ENCODE measurements around the gene SMAD3. TPM values are rescaled to one million over a fixed set of nuclear protein-coding genes. Genes with fewer than 3 reads are reported as not detected.

The SMAD3 gene
- total RNA-seq, 2 donors from 2014 or later = 47.4 to 68.9 TPM

DNA sequence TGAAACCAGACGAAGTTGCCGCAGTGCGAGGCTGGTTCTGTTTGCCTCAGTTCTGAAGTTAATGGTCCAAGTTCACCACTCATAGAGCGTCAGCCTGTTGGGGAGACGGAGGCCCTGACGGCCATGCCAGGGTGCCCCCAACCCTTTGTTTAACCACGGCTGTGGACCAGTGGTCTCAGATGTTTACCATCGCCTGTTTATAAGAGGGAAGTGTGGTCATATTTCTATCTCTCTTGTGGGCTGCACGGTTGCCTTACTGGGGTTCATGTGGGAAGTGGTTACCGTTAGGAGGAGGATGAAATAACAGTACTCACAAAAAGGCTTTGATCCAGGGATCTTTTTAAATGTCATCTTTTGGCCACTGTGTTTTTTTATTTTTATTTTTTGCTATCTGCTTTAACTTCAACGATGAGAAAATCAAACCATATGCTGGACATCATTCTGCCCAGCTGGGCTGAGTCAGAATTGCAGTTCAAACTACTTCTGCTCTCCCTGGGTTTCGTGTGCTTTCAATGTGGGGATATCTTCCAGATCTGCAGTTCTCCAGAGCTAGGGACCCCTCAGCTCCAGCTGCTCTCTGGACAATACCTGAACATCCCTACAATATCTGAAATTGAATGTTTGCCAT is 17.8 kb downstream of the SMAD3 start:
- Mint-ChIP-seq H3K4me3 (peak overlapping the region; percentile 76 to 83), H3K27ac (peak overlapping the region; percentile 91), H3K27me3 (ENCODE audit: low read depth) (no peaks in the 10 kb centered on the region), H3K4me1 (ENCODE audit: low read depth) (peaks cover 99% of the 10 kb centered on the region), H3K36me3 (ENCODE audit: insufficient read depth in 2 of 2) (peaks cover 6 to 11% of the 10 kb centered on the region in 2 donors), H3K9me3 (peaks cover 0 to 2% of the 10 kb centered on the region in 2 donors)
- no peak for ATAC-seq (replicated peaks in 1 of 2)
- DNase-seq = no peak

DNA sequence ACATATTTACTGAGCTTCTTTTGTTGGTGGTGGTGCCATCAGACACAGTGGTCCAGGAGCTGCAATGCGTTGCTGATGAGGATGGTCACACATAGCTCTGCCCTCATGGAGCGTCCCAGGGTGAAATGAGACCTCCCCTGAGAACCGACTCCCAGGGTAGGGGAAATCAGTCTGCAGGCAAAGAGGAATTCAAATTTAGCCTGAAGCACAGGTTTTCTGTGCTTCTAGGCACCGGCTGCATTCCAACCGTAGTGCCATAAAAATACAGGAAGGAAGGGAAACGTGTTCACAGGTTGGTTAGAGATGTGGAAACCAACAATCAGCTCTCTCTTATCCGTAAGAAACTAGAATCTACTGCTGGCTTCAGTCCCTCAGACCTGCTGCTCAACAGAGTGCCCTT is 19.2 kb downstream of the SMAD3 start:
- DNase-seq (no peak), ATAC-seq (replicated peaks in 1 of 2) (no peak)
- Mint-ChIP-seq H3K4me3 (peak overlapping the region; percentile 59 to 76), H3K27me3 (ENCODE audit: low read depth) (no peaks in the 10 kb centered on the region), H3K9me3 (peaks cover 0 to 2% of the 10 kb centered on the region in 2 donors), H3K4me1 (ENCODE audit: low read depth) (peaks cover 100% of the 10 kb centered on the region), H3K36me3 (ENCODE audit: insufficient read depth in 2 of 2) (peaks cover 6 to 11% of the 10 kb centered on the region in 2 donors), H3K27ac (peak overlapping the region; percentile 66)

DNA sequence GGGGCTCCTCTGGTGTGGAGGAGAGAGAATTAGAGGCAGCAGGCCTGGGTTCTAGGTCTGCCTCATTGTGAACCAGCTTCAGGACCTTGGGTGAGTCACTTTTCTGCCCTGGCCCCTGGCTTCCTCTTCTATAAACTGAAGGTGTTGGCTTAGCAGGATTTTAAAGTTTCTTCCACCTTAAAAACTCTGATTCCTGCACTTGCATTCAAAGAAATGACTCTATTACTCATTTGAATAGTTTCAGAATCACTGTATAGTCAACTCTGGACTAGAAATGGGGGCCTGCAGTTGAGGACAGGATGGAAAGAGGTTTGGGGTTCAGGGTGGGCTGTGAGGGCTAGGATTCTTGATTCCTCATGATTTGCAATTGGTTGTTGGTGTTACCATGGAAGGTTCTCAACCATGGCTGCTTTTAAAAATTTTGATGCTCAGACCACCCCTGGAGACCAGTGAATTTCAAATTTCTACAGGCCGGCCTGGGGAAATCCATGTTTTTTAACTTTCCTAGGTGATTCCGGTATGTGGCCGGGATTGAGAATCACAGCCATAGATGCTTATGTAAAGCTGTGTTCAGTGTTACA is 19.9 kb downstream of the SMAD3 start:
- Mint-ChIP-seq H3K27ac (peak overlapping the region; percentile 66), H3K36me3 (ENCODE audit: insufficient read depth in 2 of 2) (peaks cover 6 to 11% of the 10 kb centered on the region in 2 donors), H3K27me3 (ENCODE audit: low read depth) (no peaks in the 10 kb centered on the region), H3K4me1 (ENCODE audit: low read depth) (peaks cover 100% of the 10 kb centered on the region), H3K9me3 (peaks cover 0 to 2% of the 10 kb centered on the region in 2 donors), H3K4me3 (peak overlapping the region; percentile 59 to 76)
- ATAC-seq (replicated peaks in 1 of 2) (peak; percentile 66 to 68), DNase-seq (peak; percentile 72 to 81)

DNA sequence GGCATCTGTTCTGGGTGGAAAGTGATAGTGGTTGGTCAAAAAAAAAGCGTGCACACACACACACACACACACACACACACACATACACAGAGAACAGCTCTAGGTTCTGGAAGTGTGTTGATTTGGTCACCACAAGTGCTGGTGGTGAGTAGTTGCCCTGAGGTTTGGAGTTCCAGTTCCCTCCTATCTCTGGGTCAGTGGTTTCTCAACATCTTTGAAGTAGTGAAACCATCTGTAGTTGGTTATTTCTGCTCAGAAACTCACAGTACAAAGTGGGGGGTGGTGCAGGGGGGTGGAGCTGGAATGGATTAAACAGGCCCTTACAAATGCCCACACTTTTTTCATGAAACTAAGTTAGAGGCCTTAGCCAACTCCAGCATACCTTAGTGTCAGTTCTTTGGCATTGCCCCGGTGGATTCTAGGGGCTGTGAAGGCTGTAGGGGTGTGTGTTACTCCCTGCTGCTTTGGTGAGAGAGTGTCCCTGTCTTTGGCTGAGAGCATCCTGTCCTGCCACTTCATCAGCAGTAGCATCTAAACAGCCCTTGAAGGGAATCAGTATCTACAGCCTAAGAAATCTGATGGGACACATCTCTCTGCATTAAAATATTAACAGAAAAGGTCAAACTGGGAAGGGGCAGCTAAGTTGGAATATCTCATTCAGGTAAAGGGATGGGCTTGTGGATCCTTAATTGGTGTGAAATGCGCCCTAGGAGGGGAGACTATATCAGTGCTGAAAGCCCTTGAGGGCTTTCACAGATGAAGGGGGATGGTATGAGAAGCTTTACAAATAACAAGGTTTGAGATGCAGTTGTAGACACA is 20.6 kb downstream of the SMAD3 start:
- Mint-ChIP-seq H3K4me3 (peak overlapping the region; percentile 59 to 76), H3K27ac (peak overlapping the region; percentile 66), H3K9me3 (peaks cover 0 to 2% of the 10 kb centered on the region in 2 donors), H3K36me3 (ENCODE audit: insufficient read depth in 2 of 2) (peaks cover 6 to 11% of the 10 kb centered on the region in 2 donors), H3K27me3 (ENCODE audit: low read depth) (no peaks in the 10 kb centered on the region), H3K4me1 (ENCODE audit: low read depth) (peaks cover 100% of the 10 kb centered on the region)
- DNase-seq (peak; percentile 62 to 71), ATAC-seq (replicated peaks in 1 of 2) (peak; percentile 52 to 58)

DNA sequence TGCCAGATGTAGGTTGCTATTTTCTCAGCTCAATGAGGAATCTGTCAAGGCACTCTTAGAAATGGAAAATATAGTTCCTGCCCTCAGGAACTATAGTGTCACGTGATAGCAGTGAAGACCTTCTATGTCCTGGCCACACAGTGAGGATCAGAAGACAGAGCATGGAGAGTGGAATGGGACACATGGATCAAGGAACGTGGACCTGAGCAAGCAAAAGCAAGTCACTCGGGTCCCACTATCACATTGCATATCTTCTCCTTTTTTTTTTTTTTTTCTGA is 21.2 kb downstream of the SMAD3 start:
- peaks cover 0 to 2% of the 10 kb centered on the region in 2 donors for H3K9me3 Mint-ChIP-seq
- peak overlapping the region; percentile 59 to 76 for H3K4me3 Mint-ChIP-seq
- DNase-seq (no peak), ATAC-seq (replicated peaks in 1 of 2) (no peak)
- H3K4me1 Mint-ChIP-seq (ENCODE audit: low read depth) = peaks cover 100% of the 10 kb centered on the region
- no peak overlapping the region for H3K27ac Mint-ChIP-seq
- peaks cover 6 to 11% of the 10 kb centered on the region in 2 donors for H3K36me3 Mint-ChIP-seq (ENCODE audit: insufficient read depth in 2 of 2)
- H3K27me3 Mint-ChIP-seq (ENCODE audit: low read depth) = no peaks in the 10 kb centered on the region

DNA sequence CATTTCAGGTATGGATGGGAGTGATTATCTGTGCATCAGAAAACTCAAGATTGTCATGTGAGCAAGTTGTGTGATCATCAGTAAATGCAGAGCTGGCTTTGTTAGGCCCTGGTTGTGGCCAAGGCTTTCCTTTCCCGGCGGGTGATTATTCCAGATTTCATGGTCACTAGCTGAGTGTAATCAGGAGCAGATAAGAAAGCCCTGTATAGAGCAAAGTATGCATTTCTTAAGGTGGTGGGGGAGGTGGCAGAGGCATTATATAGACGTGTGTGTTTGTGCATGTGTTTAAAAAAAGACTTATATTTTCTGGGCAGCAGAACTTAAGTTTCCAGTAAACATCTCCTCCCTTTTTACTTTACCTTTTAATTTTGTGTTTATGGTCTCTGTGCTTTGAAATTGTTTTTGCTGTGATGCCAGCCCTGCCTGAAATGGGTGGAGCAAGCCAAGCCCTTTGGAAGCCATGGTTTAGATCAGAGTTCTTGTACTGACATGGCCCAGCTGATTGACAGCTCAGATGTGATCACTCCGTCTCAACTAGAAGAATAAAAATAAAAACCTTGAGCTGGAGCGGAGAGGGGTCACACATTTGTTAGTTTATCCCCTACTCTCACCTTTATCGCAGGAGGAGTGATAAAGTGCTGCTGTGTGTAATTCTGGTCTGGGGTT is 22.2 kb downstream of the SMAD3 start:
- no peaks in the 10 kb centered on the region for H3K9me3 Mint-ChIP-seq
- DNase-seq (no peak), ATAC-seq (replicated peaks in 1 of 2) (no peak)
- H3K27ac Mint-ChIP-seq = no peak overlapping the region
- peaks cover 100% of the 10 kb centered on the region for H3K4me1 Mint-ChIP-seq (ENCODE audit: low read depth)
- no peaks in the 10 kb centered on the region for H3K27me3 Mint-ChIP-seq (ENCODE audit: low read depth)
- H3K4me3 Mint-ChIP-seq = peak overlapping the region; percentile 37 to 76
- H3K36me3 Mint-ChIP-seq (ENCODE audit: insufficient read depth in 2 of 2) = peaks cover 2 to 8% of the 10 kb centered on the region in 2 donors

DNA sequence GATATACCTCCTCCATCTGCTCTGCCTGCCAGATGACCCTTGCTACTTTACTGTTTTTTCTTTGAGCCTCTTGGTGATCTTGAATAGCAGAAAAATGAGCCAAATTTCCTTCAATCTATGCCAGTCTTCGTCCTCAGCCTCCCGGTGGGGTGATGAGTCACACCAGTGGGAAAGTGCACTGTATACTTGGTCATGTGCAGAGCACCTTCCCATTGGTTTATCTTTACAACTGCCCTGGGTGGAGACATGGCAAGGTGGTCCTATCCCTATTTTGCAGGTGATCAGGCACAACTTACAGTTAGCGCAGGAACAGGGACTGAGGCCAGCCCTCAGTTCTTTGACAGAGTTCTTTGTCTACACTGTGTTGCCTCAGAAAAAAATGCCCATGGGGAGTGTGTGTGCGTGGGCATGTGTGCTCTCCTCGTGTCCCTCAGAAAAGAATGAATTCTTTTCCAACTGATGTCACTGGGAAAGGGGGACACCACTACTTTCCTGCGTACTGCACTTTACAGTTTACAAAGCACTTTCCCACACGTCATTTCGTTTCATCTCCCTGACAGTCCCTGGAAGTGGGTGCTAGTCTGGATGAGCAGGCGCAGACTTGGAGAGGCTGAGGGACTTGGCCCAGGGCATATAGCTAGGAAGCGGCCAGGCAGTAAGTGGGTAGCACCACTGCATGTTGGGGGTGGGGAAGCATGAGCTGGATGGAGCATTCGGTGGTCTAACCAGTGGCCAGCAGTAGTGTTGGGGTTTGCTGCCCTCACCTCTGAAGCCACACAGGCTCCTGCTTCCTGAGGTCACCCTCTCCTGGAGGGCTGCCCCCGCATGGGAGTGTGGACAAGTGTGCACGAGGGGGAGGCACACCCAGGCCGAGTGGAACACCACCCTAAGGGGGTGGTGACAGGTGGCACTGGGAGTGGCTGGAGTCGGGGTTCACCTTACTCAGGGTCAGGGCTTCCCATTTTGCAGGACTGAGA is 24.1 kb downstream of the SMAD3 start:
- Mint-ChIP-seq H3K4me1 (ENCODE audit: low read depth) (peaks cover 99% of the 10 kb centered on the region), H3K36me3 (ENCODE audit: insufficient read depth in 2 of 2) (peaks cover 2 to 7% of the 10 kb centered on the region in 2 donors), H3K27ac (no peak overlapping the region), H3K4me3 (peak overlapping the region in 1 of 2 donors; percentile 19), H3K9me3 (no peaks in the 10 kb centered on the region), H3K27me3 (ENCODE audit: low read depth) (no peaks in the 10 kb centered on the region)
- ATAC-seq (replicated peaks in 1 of 2) = no peak
- DNase-seq = no peak

DNA sequence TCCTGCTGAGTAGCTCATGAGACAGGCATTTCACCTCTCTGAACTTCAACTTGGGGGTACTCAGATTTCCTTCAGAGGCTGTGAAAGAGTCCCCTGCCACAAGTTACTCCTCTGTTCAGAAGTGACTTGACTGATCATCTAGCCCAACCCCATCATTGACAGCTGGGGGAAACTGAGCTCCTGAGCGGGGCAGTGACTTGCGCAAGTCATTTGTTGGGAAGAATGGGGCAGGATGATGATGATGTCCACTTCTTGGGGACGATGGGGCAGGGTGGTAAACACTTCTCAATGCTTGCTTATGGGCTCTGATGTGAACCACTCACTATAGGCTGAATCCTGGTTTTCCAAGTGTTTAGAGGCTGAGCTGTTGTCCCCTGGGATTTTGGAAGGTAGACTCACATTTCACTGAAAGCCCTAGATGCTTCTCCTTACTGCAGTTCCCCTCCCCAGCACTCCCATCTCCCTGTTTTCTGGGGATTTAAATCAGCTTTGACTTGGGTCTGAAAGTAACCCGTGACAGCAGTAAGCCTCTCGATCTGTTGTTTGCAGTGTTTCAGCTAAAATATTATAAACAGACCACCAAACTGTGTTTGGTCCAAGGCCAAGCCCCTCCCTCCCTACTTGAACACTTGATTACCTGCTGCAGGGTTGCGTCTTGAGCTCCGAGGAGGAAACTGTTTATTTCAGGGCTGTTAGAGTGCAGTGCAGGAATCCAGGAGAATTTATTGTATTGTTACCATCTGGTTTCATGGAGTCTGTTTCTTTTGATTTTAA is 25.1 kb downstream of the SMAD3 start:
- no peaks in the 10 kb centered on the region for H3K27me3 Mint-ChIP-seq (ENCODE audit: low read depth)
- DNase-seq = no peak
- no peaks in the 10 kb centered on the region for H3K9me3 Mint-ChIP-seq
- no peak for ATAC-seq (replicated peaks in 1 of 2)
- H3K4me3 Mint-ChIP-seq = peak overlapping the region; percentile 72 to 88
- peaks cover 5 to 7% of the 10 kb centered on the region in 2 donors for H3K36me3 Mint-ChIP-seq (ENCODE audit: insufficient read depth in 2 of 2)
- H3K27ac Mint-ChIP-seq = no peak overlapping the region
- H3K4me1 Mint-ChIP-seq (ENCODE audit: low read depth) = peaks cover 89% of the 10 kb centered on the region

DNA sequence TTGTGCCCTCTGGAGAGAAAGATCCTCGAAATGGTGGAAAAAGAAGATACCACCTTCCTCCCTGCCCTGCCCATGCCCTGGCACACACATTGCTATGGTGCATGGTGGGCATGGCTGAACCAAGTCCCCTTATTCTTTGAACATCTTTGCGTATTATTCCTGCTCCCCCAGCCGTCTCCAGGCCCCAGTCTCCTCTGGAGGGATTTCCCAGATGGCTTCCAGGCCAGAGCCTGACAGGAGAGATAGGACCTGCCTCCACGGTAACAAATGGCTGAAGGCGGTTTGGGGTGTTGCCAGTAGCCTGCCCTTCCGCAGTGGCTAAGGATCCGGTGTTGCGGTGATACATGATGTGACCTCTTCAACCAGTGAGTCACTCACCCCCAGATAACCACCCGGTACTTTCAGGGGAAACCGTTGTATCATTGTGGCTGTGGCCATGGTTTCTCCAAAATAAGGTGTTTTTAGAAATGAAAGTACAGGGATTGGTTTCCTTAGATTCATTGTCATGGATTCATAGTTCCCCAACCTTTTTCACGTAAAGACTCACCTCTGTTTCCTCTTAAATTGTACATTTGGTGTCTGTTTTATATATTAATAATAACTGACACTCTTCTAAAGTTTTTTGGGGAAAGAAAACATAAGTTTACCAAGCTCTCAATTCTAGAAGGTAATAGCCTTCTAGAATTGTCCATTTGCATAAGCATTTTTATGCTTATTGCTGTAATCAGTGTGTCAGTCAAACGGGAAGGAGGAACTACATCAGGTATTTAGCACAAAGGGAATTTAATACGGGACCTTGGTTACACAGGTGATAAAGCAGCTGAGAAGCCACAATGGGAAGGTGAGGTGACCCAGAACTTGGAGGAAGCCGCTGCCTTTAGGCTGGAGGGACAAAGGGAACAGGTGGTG is 25.9 kb downstream of the SMAD3 start:
- peak overlapping the region; percentile 72 to 88 for H3K4me3 Mint-ChIP-seq
- H3K27me3 Mint-ChIP-seq (ENCODE audit: low read depth) = no peaks in the 10 kb centered on the region
- H3K9me3 Mint-ChIP-seq = no peaks in the 10 kb centered on the region
- DNase-seq (peak; percentile 86), ATAC-seq (replicated peaks in 1 of 2) (peak; percentile 88 to 92)
- peak overlapping the region; percentile 97 for H3K27ac Mint-ChIP-seq
- peaks cover 81% of the 10 kb centered on the region for H3K4me1 Mint-ChIP-seq (ENCODE audit: low read depth)
- H3K36me3 Mint-ChIP-seq (ENCODE audit: insufficient read depth in 2 of 2) = peaks cover 7 to 10% of the 10 kb centered on the region in 2 donors

DNA sequence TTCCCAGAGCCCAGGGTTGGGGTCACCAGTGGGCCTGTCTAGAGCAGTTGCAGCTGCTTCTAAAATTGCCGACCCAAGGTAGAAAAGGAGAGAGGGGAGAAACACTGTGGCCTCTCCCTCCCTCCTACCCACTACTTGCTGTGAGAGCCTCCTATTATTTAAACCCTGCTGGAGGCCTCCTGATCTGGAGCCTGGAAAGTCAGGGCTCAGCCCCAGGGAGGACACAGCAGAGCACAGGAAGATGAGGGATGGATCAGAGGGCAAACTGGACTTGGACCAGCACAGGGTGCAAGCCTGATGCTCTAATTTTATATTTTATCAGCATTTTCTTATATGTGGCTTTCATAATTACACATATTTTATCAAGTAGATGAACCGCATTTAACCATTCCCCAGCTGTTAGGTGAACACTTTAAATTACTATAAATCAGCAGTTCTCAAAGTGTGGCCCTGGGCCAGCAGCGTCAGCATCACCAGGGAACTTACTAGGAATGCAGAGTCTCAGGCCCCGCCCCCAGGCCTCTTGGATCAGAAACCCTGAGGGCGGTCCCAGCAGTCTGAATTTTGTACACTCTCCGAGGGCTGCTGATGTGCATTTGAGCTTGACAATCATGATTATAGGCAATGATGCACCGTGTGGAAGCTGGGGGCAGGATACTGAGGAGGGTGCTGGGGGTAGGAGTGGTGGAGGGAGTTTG is 26.7 kb downstream of the SMAD3 start:
- DNase-seq (no peak), ATAC-seq (replicated peaks in 1 of 2) (no peak)
- H3K4me1 Mint-ChIP-seq (ENCODE audit: low read depth) = peaks cover 72% of the 10 kb centered on the region
- H3K36me3 Mint-ChIP-seq (ENCODE audit: insufficient read depth in 2 of 2) = peaks cover 6 to 11% of the 10 kb centered on the region in 2 donors
- H3K27me3 Mint-ChIP-seq (ENCODE audit: low read depth) = no peaks in the 10 kb centered on the region
- H3K27ac Mint-ChIP-seq = peak overlapping the region; percentile 97
- H3K9me3 Mint-ChIP-seq = no peaks in the 10 kb centered on the region
- H3K4me3 Mint-ChIP-seq = peak overlapping the region; percentile 72 to 88
